Activated CD8-positive, alpha-beta T cell treated with anti-CD3 and anti-CD28 coated beads for 36 hours (primary cell): ENCODE measurements around the gene FSHR. TPM values are rescaled to one million over a fixed set of nuclear protein-coding genes. Genes with fewer than 3 reads are reported as not detected.

ENCODE experiments used
- ATAC-seq: fragments of 200-7000 bp; cut with Tn5 transposase; one replicate; pipeline ENCODE4 v1.10.0; 2021; ENCODE audit warnings: mild to moderate bottlenecking, moderate library complexity
- CTCF ChIA-PET: fragments of 350-600 bp; sonication (Branson Sonifier 250); formaldehyde crosslinking; loops from one replicate; lab custom pipeline; 2021; ENCODE audit warnings: antibody characterized with exemption; lab: Charles Lee
- POLR2A ChIA-PET: fragments of 350-600 bp; sonication (Branson Sonifier 250); formaldehyde crosslinking; loops from one replicate; lab custom pipeline; 2021; ENCODE audit warnings: antibody characterized with exemption; lab: Charles Lee
- DNase-seq: peaks from one replicate; pipeline ENCODE4 v3.0.0-alpha.2; 2020
- H3K27ac Mint-ChIP-seq: one replicate; pipeline ENCODE4 v1.8.0; 2021; ENCODE audit warnings: mild to moderate bottlenecking, mixed read lengths
- H3K27me3 Mint-ChIP-seq: one replicate; pipeline ENCODE4 v1.8.0; 2021; ENCODE audit warnings: mixed read lengths
- H3K36me3 Mint-ChIP-seq: one replicate; pipeline ENCODE4 v1.8.0; 2021; ENCODE audit warnings: low read depth, mixed read lengths
- H3K4me1 Mint-ChIP-seq: one replicate; pipeline ENCODE4 v1.8.0; 2021; ENCODE audit warnings: low read depth, mixed read lengths
- H3K4me3 Mint-ChIP-seq: one replicate; pipeline ENCODE4 v1.8.0; 2021; ENCODE audit warnings: mild to moderate bottlenecking, moderate library complexity, mixed read lengths
- H3K9me3 Mint-ChIP-seq: one replicate; pipeline ENCODE4 v1.8.0; 2021; ENCODE audit warnings: mixed read lengths
- intact Hi-C: fragments of 100-400 bp; cut with micrococcal nuclease; formaldehyde crosslinking; loops from one replicate; pipeline ENCODE4 v1.10.0; 2022
- total RNA-seq, 2 experiments: library from RNA; stranded (reverse); gene quantifications; one replicate each; pipeline ENCODE4 v1.2.3, GENCODE V29; 2021
- TF ChIP-seq, protein P1 (sequence below): fragments of 200-600 bp; IDR thresholded peaks from one replicate; pipeline ENCODE4 v1.8.0; 2022; ENCODE audit warnings: antibody characterized with exemption, mild to moderate bottlenecking

The FSHR gene
- total RNA-seq, 2 experiments from 2014 or later, result not detected

DNA sequence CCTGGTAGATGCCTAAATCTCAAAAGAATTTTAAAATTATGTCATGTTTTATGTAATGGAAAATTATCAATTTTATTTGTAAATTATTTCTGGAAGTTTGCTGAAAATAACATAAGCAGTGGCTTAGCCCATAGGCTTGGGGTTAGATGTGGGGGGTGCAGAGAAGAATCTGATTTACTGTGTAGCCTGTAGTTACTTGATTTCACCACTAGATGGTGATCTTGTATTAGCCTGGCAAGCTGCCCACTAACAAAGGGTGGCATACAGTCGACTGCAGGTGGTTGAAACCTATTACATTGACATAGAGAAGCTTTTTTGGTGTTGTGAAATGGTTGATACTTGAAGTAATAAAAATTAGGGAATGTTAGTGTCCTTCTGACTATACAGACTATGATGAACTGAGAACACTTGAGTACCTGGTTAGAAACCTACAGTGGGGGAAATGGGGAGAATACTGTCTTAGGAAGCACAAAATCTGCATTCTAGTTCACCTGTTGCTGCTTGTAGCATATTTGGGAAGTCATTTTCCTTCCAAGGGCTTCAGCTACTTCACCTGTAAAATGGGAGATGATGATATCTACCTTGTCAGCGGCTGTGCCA, 207.8 kb downstream of the FSHR start:
- no peak overlapping the region for H3K4me3 Mint-ChIP-seq
- peaks cover 5% of the 10 kb centered on the region for H3K27me3 Mint-ChIP-seq
- H3K4me1 Mint-ChIP-seq, result no peaks in the 10 kb centered on the region
- no peaks in the 10 kb centered on the region for H3K9me3 Mint-ChIP-seq
- CTCF ChIA-PET, result interaction anchor here (0.9 to 2.2 kb wide), 7 partner anchors 10 to 1547 kb away, joined by 3 to 14 read pairs (median 4); no protein-coding TSS in a partner anchor
- TF ChIP-seq, protein P1, sequence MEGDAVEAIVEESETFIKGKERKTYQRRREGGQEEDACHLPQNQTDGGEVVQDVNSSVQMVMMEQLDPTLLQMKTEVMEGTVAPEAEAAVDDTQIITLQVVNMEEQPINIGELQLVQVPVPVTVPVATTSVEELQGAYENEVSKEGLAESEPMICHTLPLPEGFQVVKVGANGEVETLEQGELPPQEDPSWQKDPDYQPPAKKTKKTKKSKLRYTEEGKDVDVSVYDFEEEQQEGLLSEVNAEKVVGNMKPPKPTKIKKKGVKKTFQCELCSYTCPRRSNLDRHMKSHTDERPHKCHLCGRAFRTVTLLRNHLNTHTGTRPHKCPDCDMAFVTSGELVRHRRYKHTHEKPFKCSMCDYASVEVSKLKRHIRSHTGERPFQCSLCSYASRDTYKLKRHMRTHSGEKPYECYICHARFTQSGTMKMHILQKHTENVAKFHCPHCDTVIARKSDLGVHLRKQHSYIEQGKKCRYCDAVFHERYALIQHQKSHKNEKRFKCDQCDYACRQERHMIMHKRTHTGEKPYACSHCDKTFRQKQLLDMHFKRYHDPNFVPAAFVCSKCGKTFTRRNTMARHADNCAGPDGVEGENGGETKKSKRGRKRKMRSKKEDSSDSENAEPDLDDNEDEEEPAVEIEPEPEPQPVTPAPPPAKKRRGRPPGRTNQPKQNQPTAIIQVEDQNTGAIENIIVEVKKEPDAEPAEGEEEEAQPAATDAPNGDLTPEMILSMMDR, result peak; percentile 80
- H3K36me3 Mint-ChIP-seq, result no peaks in the 10 kb centered on the region
- peak; percentile 15 for DNase-seq
- intact Hi-C loops, result loop anchor here (1.0 to 10.0 kb wide), 2 partner anchors 1198 to 1546 kb away; no protein-coding TSS in a partner anchor
- ATAC-seq, result peak; percentile 77
- H3K27ac Mint-ChIP-seq, result no peak overlapping the region
- POLR2A ChIA-PET, result no interaction called here

DNA sequence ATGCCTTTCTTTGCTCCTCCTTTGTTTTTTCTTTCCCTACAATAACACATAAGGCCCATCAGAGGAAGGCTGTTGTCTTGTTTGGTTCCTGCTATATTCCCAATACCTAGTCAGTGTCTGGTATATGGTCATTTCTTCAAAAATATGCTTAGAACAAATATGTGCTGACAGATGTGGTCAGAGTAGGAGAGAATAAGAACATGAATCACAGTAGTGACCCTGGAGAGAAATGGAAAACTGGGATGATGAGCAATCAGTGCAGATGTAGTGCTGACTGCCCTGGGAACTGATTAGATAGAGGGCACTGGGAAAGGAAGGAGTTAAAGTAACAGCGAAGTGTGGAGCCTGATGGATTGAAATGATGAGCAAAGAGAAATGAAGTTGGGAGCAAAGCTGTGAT, 209.4 kb downstream of the FSHR start:
- H3K4me1 Mint-ChIP-seq, result no peaks in the 10 kb centered on the region
- ChIA-PET CTCF (interaction anchor here (2.1 to 2.4 kb wide), 3 partner anchors 15 to 1548 kb away, joined by 7 to 14 read pairs (median 10); no protein-coding TSS in a partner anchor), POLR2A (no interaction called here)
- no peaks in the 10 kb centered on the region for H3K9me3 Mint-ChIP-seq
- no peak overlapping the region for H3K4me3 Mint-ChIP-seq
- ATAC-seq (no peak), DNase-seq (no peak)
- TF ChIP-seq, protein P1, result no peak
- H3K27ac Mint-ChIP-seq, result no peak overlapping the region
- H3K27me3 Mint-ChIP-seq, result peaks cover 5% of the 10 kb centered on the region
- intact Hi-C loops, result loop anchor here (10.0 kb wide), 1 partner anchor 1200 kb away; no protein-coding TSS in a partner anchor
- H3K36me3 Mint-ChIP-seq, result no peaks in the 10 kb centered on the region

DNA sequence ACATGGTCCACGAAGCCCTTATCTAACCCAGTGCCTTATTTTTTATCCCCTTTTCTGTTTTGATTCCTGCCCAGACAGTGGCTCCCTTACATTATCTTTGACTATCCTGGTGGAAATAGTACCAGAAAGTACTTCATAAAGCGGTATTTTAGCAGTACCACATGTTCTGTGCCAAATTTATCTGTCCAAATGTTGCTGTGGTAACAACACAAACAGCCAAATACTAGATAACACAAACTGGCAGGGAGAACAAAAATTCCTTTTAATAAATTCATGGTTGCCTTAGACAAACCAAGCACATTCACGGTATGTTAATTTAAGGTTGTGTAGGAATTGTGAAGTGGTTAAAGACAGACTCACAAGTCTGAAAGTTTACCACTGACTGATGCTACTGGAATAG, 210.9 kb downstream of the FSHR start:
- ChIA-PET POLR2A (no interaction called here), CTCF (interaction anchor here (1.6 kb wide), 1 partner anchor 17 kb away, joined by 3 read pairs; no protein-coding TSS in a partner anchor)
- DNase-seq, result no peak
- peaks cover 5% of the 10 kb centered on the region for H3K27me3 Mint-ChIP-seq
- H3K4me1 Mint-ChIP-seq, result no peaks in the 10 kb centered on the region
- H3K4me3 Mint-ChIP-seq, result no peak overlapping the region
- no peaks in the 10 kb centered on the region for H3K36me3 Mint-ChIP-seq
- no peak overlapping the region for H3K27ac Mint-ChIP-seq
- TF ChIP-seq, protein P1, result no peak
- intact Hi-C loops, result loop anchor here (10.0 kb wide), 1 partner anchor 1201 kb away; no protein-coding TSS in a partner anchor
- no peaks in the 10 kb centered on the region for H3K9me3 Mint-ChIP-seq
- no peak for ATAC-seq

DNA sequence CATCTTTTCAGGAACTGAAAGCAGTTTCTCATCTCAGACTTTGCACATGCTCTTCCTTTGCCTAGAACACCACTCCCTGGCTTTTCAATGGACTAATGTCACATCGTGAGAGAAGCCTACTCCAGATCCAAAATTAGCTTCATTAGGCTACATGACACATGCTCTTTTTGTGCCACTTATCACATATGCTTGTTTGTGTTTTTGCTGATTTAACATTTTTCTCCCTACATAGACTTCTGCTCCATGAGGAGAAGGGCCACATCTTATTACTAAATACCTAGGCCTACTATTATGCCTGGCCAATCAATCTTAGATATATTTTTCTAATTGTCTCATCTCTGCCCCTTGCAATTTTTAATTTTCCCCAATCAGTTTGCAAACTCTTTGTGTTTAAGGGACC, 212.4 kb downstream of the FSHR start:
- Mint-ChIP-seq H3K4me1 (no peaks in the 10 kb centered on the region), H3K27ac (no peak overlapping the region), H3K9me3 (no peaks in the 10 kb centered on the region), H3K36me3 (no peaks in the 10 kb centered on the region), H3K27me3 (peaks cover 2% of the 10 kb centered on the region), H3K4me3 (no peak overlapping the region)
- intact Hi-C loops, result loop anchor here (10.0 kb wide), 1 partner anchor 1203 kb away; no protein-coding TSS in a partner anchor
- no peak for DNase-seq
- ATAC-seq, result no peak
- TF ChIP-seq, protein P1, result no peak
- ChIA-PET CTCF (interaction anchor here (1.6 kb wide), 1 partner anchor 19 kb away, joined by 3 read pairs; no protein-coding TSS in a partner anchor), POLR2A (no interaction called here)

DNA sequence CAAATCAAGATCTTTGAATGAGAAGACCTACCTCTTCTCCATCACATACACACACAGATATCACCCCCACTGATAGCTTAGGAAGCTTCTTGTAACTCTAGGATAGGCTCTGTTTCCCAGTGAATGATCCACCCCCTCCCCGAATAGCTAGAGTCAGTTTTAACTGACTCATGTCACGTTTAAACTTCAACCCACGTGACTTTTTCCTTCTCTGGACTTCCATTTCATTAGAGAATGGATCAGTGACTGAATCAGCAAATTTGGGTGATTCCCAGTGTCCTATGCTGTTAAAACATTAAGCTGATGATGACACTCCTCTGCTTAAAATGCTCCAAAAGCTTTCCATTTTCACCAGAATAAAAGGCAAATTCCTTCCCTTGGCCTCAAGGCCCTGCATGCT, 212.9 kb downstream of the FSHR start:
- ChIA-PET POLR2A (no interaction called here), CTCF (no interaction called here)
- H3K27ac Mint-ChIP-seq, result no peak overlapping the region

More for the DNA sequence above, 212.9 kb downstream of the FSHR start:
- Mint-ChIP-seq H3K4me3 (no peak overlapping the region), H3K27me3 (peaks cover 2% of the 10 kb centered on the region), H3K4me1 (no peaks in the 10 kb centered on the region), H3K9me3 (no peaks in the 10 kb centered on the region), H3K36me3 (no peaks in the 10 kb centered on the region)
- TF ChIP-seq, protein P1, result no peak
- intact Hi-C loops, result loop anchor here (10.0 kb wide), 1 partner anchor 1203 kb away; no protein-coding TSS in a partner anchor
- no peak for DNase-seq
- ATAC-seq, result no peak
